Activated T-helper 1 cell treated with anti-CD3 and anti-CD28 coated beads, Interleukin-12 subunit alpha, Interleukin-12 subunit beta, Interleukin-2, Interleukin-4 antibody, amounts not matched to agents 30 ng/mL and 10 ng/mL and 1 ng/mL, durations not matched to agents 14 hours and 24 hours and 36 hours (primary cell): ENCODE data around the gene TOP2B. TPM values are rescaled to one million over a fixed set of nuclear protein-coding genes. Genes with fewer than 3 reads are reported as not detected.

Source experiments
- DNase-seq: peaks from one replicate; pipeline ENCODE4 v3.0.0; 2021; ENCODE audit warnings: low spot score
- H3K27ac Mint-ChIP-seq: one replicate; pipeline ENCODE4 v1.8.0; 2021; ENCODE audit warnings: mild to moderate bottlenecking, mixed read lengths
- H3K27me3 Mint-ChIP-seq: one replicate; pipeline ENCODE4 v1.8.0; 2022; ENCODE audit warnings: mild to moderate bottlenecking, moderate library complexity, mixed read lengths; ENCODE audit not compliant: insufficient read depth
- H3K36me3 Mint-ChIP-seq: one replicate; pipeline ENCODE4 v1.8.0; 2021; ENCODE audit warnings: low read depth, mixed read lengths
- H3K4me1 Mint-ChIP-seq: one replicate; pipeline ENCODE4 v1.8.0; 2021; ENCODE audit warnings: low read depth, mixed read lengths
- H3K4me3 Mint-ChIP-seq: one replicate; pipeline ENCODE4 v1.8.0; 2021; ENCODE audit warnings: mild to moderate bottlenecking, moderate library complexity, mixed read lengths
- H3K9me3 Mint-ChIP-seq: one replicate; pipeline ENCODE4 v1.8.0; 2021; ENCODE audit warnings: mixed read lengths
- intact Hi-C: fragments of 100-400 bp; cut with micrococcal nuclease; formaldehyde crosslinking; loops from one replicate; pipeline ENCODE4 v1.15.1; 2024
- total RNA-seq: library from RNA; stranded (reverse); gene quantifications from 2 replicates; pipeline ENCODE4 v1.2.3, GENCODE V29; 2022

TOP2B gene
- total RNA-seq, 1 donor from 2014 or later, result 133 TPM

- peak overlapping the region; percentile 95 for H3K4me3 Mint-ChIP-seq
- peaks cover 7% of the 10 kb centered on the region for H3K36me3 Mint-ChIP-seq
- no peaks in the 10 kb centered on the region for H3K27me3 Mint-ChIP-seq
- DNase-seq, result peak; percentile 2
- peak overlapping the region; percentile 87 for H3K27ac Mint-ChIP-seq
- intact Hi-C loops, result loop anchor here (5.0 to 10.0 kb wide), 2 partner anchors 74 to 979 kb away; no protein-coding TSS in a partner anchor
- peaks cover 42% of the 10 kb centered on the region for H3K4me1 Mint-ChIP-seq
- no peaks in the 10 kb centered on the region for H3K9me3 Mint-ChIP-seq
These were observed 1.3 kb downstream of the TOP2B start for GRCh38 chr3:25663347-25663868.

- Mint-ChIP-seq H3K4me3 (peak overlapping the region; percentile 95), H3K9me3 (no peaks in the 10 kb centered on the region), H3K4me1 (peaks cover 42% of the 10 kb centered on the region), H3K27ac (peak overlapping the region; percentile 87), H3K27me3 (no peaks in the 10 kb centered on the region), H3K36me3 (peaks cover 7% of the 10 kb centered on the region)
- no peak for DNase-seq
- intact Hi-C loops, result loop anchor here (5.0 to 10.0 kb wide), 2 partner anchors 74 to 978 kb away; no protein-coding TSS in a partner anchor
These were observed 1.9 kb downstream of the TOP2B start for GRCh38 chr3:25662736-25663320.

- H3K27ac Mint-ChIP-seq, result no peak overlapping the region
- peaks cover 10% of the 10 kb centered on the region for H3K36me3 Mint-ChIP-seq
- no peaks in the 10 kb centered on the region for H3K9me3 Mint-ChIP-seq
- H3K4me3 Mint-ChIP-seq, result peak overlapping the region; percentile 56
- H3K4me1 Mint-ChIP-seq, result peaks cover 49% of the 10 kb centered on the region
- H3K27me3 Mint-ChIP-seq, result no peaks in the 10 kb centered on the region
- intact Hi-C loops, result loop anchor here (1.0 to 10.0 kb wide), 3 partner anchors 10 to 977 kb away; no protein-coding TSS in a partner anchor
- no peak for DNase-seq
These were observed 2.8 kb downstream of the TOP2B start for GRCh38 chr3:25661694-25662437.

GRCh38 chr3:25658836-25659235, 5.9 kb downstream of the TOP2B start:
- Mint-ChIP-seq H3K27ac (no peak overlapping the region), H3K4me3 (no peak overlapping the region), H3K36me3 (peaks cover 10% of the 10 kb centered on the region), H3K4me1 (peaks cover 53% of the 10 kb centered on the region), H3K27me3 (no peaks in the 10 kb centered on the region), H3K9me3 (no peaks in the 10 kb centered on the region)
- intact Hi-C loops, result loop anchor here (1.0 kb wide), 1 partner anchor 8 kb away; no protein-coding TSS in a partner anchor
- no peak for DNase-seq

GRCh38 chr3:25657293-25657692, 7.4 kb downstream of the TOP2B start:
- intact Hi-C loops, result no loop called here
- Mint-ChIP-seq H3K4me1 (peaks cover 60% of the 10 kb centered on the region), H3K9me3 (no peaks in the 10 kb centered on the region), H3K4me3 (no peak overlapping the region), H3K36me3 (peaks cover 7% of the 10 kb centered on the region), H3K27ac (no peak overlapping the region), H3K27me3 (no peaks in the 10 kb centered on the region)
- no peak for DNase-seq

DNA sequence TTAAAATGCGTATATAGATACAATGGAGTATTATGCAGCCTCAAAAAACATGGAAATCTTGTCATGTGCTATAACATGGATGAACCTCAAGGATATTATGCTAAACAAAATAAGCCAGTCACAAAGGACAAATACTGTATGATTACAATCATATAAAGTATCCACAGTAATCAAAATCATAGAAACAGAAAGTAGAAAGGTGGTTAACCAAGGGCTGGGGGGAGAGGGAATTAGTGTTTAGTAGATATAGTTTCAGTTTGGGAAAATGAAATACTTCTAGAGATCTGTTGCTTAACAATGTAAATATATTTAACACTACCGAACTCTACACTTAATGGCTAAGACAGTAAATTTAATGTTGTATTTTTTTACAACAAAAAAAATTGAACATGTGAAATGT, 9.0 kb downstream of the TOP2B start:
- Mint-ChIP-seq H3K36me3 (peaks cover 12% of the 10 kb centered on the region), H3K4me1 (peaks cover 58% of the 10 kb centered on the region), H3K4me3 (no peak overlapping the region), H3K27me3 (no peaks in the 10 kb centered on the region), H3K9me3 (no peaks in the 10 kb centered on the region), H3K27ac (no peak overlapping the region)
- DNase-seq, result no peak
- intact Hi-C loops, result loop anchor here (1.0 kb wide), 1 partner anchor 10 kb away; no protein-coding TSS in a partner anchor

GRCh38 chr3:25654576-25654975, 10.1 kb downstream of the TOP2B start:
- peaks cover 14% of the 10 kb centered on the region for H3K36me3 Mint-ChIP-seq
- H3K27me3 Mint-ChIP-seq, result no peaks in the 10 kb centered on the region
- peaks cover 52% of the 10 kb centered on the region for H3K4me1 Mint-ChIP-seq
- H3K27ac Mint-ChIP-seq, result no peak overlapping the region
- H3K9me3 Mint-ChIP-seq, result peaks cover 5% of the 10 kb centered on the region
- DNase-seq, result no peak
- H3K4me3 Mint-ChIP-seq, result no peak overlapping the region
- intact Hi-C loops, result no loop called here

- Mint-ChIP-seq H3K36me3 (peaks cover 20% of the 10 kb centered on the region), H3K4me1 (peaks cover 47% of the 10 kb centered on the region), H3K9me3 (peaks cover 13% of the 10 kb centered on the region), H3K4me3 (no peak overlapping the region), H3K27me3 (no peaks in the 10 kb centered on the region), H3K27ac (no peak overlapping the region)
- no peak for DNase-seq
- intact Hi-C loops, result no loop called here
These were observed 11.4 kb downstream of the TOP2B start for GRCh38 chr3:25653322-25653721.

DNA sequence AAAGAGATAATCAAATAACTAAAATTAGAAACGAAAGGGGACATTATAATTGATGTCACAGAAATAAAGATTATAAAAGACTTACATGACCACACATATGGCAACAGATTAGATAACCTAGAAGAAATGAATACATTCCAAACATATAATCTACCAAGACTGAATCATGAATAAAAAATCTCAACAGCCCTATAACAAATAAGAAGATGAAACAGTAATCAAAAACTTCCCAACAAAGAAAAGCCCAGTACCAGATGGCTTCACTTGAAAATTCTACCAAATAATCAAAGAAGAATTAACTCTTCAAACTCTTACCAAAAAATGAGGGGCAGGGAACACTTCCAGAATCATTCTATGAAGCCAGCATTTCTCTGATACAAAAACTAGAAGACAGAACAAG, 11.8 kb downstream of the TOP2B start:
- Mint-ChIP-seq H3K36me3 (peaks cover 24% of the 10 kb centered on the region), H3K4me1 (peaks cover 51% of the 10 kb centered on the region)

DNA sequence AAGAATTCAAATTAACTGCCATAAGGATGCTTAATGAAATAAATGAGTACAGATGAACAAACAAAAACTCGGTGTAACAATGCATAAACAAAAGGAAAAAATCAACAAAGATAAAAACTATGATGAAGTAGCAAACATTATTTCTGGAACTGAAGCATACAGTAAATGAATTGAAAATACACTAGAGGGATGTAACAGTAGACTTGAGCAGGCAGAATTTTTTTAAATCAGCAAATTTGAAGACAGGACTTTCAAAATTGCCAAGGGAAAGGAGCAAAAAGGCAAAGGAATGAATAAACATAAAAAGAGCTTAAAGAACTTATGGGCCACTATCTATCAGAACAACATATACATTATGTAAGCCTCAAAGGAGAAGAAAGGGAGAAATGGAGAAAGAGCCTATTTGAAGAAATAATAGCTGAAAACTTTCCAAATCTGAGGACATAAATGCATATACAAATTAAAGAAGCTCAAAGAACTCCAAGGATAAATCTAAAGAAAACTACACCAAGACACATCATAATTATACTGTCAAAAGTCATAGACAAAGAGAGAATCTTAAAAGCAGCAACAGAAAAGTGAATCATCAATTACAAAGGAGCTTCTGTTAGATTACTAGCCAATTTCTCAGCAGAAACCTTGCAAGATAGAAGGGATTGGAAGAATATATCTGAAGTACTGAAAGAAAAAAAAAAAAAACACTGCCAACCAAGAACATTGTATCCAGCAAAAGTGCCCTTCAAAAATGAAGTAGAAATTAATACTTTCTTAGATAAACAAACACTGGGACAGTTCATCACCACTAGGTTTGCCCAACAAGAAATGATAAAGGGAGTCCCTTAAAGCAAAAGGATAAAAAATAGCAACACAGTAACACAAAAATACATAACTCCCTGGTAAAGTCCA, 15.5 kb downstream of the TOP2B start:
- no peaks in the 10 kb centered on the region for H3K27me3 Mint-ChIP-seq

More for the DNA sequence above, 11.8 kb downstream of the TOP2B start:
- H3K4me3 Mint-ChIP-seq, result no peak overlapping the region
- intact Hi-C loops, result loop anchor here (1.0 kb wide), 1 partner anchor 8 kb away; no protein-coding TSS in a partner anchor
- H3K27ac Mint-ChIP-seq, result no peak overlapping the region
- peaks cover 17% of the 10 kb centered on the region for H3K9me3 Mint-ChIP-seq
- no peaks in the 10 kb centered on the region for H3K27me3 Mint-ChIP-seq
- no peak for DNase-seq

GRCh38 chr3:25648107-25648535, 16.6 kb downstream of the TOP2B start:
- peaks cover 22% of the 10 kb centered on the region for H3K4me1 Mint-ChIP-seq
- H3K27ac Mint-ChIP-seq, result peak overlapping the region; percentile 14
- peaks cover 29% of the 10 kb centered on the region for H3K36me3 Mint-ChIP-seq
- H3K27me3 Mint-ChIP-seq, result no peaks in the 10 kb centered on the region
- intact Hi-C loops, result loop anchor here (1.0 to 10.0 kb wide), 7 partner anchors 17 to 457 kb away; partner anchors contain the start of gene OXSM
- H3K9me3 Mint-ChIP-seq, result peaks cover 17% of the 10 kb centered on the region
- H3K4me3 Mint-ChIP-seq, result no peak overlapping the region
- peak; percentile 71 for DNase-seq

More for the DNA sequence above, 15.5 kb downstream of the TOP2B start:
- Mint-ChIP-seq H3K27ac (no peak overlapping the region), H3K4me1 (peaks cover 32% of the 10 kb centered on the region), H3K4me3 (no peak overlapping the region), H3K36me3 (peaks cover 26% of the 10 kb centered on the region), H3K9me3 (peaks cover 17% of the 10 kb centered on the region)
- intact Hi-C loops, result loop anchor here (1.0 to 10.0 kb wide), 7 partner anchors 16 to 456 kb away; partner anchors contain the start of gene OXSM
- no peak for DNase-seq

- Mint-ChIP-seq H3K27me3 (no peaks in the 10 kb centered on the region), H3K36me3 (peaks cover 30% of the 10 kb centered on the region), H3K9me3 (no peaks in the 10 kb centered on the region), H3K27ac (no peak overlapping the region), H3K4me3 (no peak overlapping the region), H3K4me1 (peaks cover 7% of the 10 kb centered on the region)
- intact Hi-C loops, result no loop called here
- no peak for DNase-seq
These were observed 29.7 kb downstream of the TOP2B start for GRCh38 chr3:25635038-25635437.
